ENCODE measurements around the gene ADGRG6. TPM values are rescaled to one million over a fixed set of nuclear protein-coding genes. Genes with fewer than 3 reads are reported as not detected.

Gene ADGRG6
- total and polyA plus RNA-seq, 2 donors (not counting 1 experiment from before 2014, with no cell fraction given): 0.03 TPM; not detected in 1

DNA sequence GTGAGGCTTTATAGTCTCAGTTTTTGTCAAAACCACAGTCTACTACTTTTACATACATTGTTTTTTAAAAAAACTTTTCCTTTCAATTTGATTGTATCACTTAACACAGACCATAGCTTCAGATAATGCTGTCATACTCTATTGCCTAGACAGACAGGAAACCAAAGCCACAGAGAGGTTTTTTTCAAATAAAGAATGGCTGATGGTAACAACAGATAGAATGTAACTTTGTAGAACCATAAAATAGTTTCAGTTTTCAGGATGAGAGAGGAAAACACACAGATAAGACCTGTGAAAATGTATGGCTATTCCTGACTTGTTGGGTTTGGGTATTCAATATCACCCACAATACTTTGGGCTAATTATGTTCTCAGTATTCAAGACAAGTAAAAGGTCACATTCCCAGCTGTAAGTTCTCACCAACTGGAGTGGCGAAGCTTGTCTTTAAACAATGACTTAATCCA is 94.0 kb downstream of the ADGRG6 start:
- Histone ChIP-seq H2AFZ (ENCODE audit: insufficient read depth, low read depth, low read length, poor library complexity, severe bottlenecking) (no peak overlapping the region), H3K79me2 (ENCODE audit: control insufficient read depth, insufficient read depth, low read length) (no peaks in the 10 kb centered on the region), H3K27me3 (replicated peaks in 1 of 4; ENCODE audit: control extremely low read depth in 1 of 4, control insufficient read depth in 3 of 4, insufficient read depth in 4 of 4, low read length in 3 of 4) (no peaks in the 10 kb centered on the region), H3K9ac (ENCODE audit: low read length) (no peak overlapping the region), H3K27ac (ENCODE audit: low read length in 2 of 2) (no peak overlapping the region), H3K4me3 (ENCODE audit: control extremely low read depth in 1 of 5, extremely low read depth in 1 of 5, insufficient read depth in 1 of 5, low read depth in 2 of 5, low read length in 4 of 5) (no peak overlapping the region), H3K4me1 (ENCODE audit: control insufficient read depth in 2 of 2, insufficient read depth in 2 of 2, low read length in 2 of 2) (peaks cover 0 to 8% of the 10 kb centered on the region in 2 donors), H4K20me1 (ENCODE audit: control insufficient read depth, insufficient read depth, low read length, poor library complexity, severe bottlenecking) (no peaks in the 10 kb centered on the region), H3K9me3 (ENCODE audit: control extremely low read depth in 1 of 3, control insufficient read depth in 2 of 3, insufficient read depth in 1 of 3, low read length in 2 of 3) (no peaks in the 10 kb centered on the region), H3K4me2 (replicated peaks; ENCODE audit: low read depth, low read length, poor library complexity, severe bottlenecking) (no peak overlapping the region), H3K36me3 (replicated peaks in 1 of 2; ENCODE audit: control extremely low read depth in 1 of 2, control insufficient read depth in 1 of 2, extremely low read depth in 1 of 2, insufficient read depth in 2 of 2, low read length in 1 of 2) (no peaks in the 10 kb centered on the region)
- CTCF ChIA-PET: no interaction called here
- no peak for TF ChIP-seq CTCF (IDR thresholded peaks at IDR 0.05)
- no peak for TF ChIP-seq EZH2 (IDR thresholded peaks at IDR 0.05; ENCODE audit: borderline replicate concordance, insufficient read depth, low read depth, low read length, poor library complexity, severe bottlenecking)
- DNase-seq: peak; percentile 9
- H3K9me3 Mint-ChIP-seq (ENCODE audit: insufficient read depth): no peaks in the 10 kb centered on the region
- H3K4me1 Mint-ChIP-seq: peaks cover 7% of the 10 kb centered on the region
- POLR2A ChIA-PET: no interaction called here
- intact Hi-C loops (cut with micrococcal nuclease): no loop called here
- H3K27ac Mint-ChIP-seq: no peak overlapping the region
- H3K27me3 Mint-ChIP-seq: no peaks in the 10 kb centered on the region
- no peak overlapping the region for H3K4me3 Mint-ChIP-seq
- ATAC-seq (ENCODE audit: low read depth): no peak
- WGBS (ENCODE audit: insufficient coverage): no CpG with 5 or more reads among the region's 1 CpG

- no peak overlapping the region for H3K4me2 ChIP-seq (replicated peaks; ENCODE audit: low read depth, low read length, poor library complexity, severe bottlenecking)
- no peak for DNase-seq
- no peak overlapping the region for H2AFZ ChIP-seq (ENCODE audit: insufficient read depth, low read depth, low read length, poor library complexity, severe bottlenecking)
- H3K4me3 ChIP-seq (ENCODE audit: control extremely low read depth in 1 of 5, extremely low read depth in 1 of 5, insufficient read depth in 1 of 5, low read depth in 2 of 5, low read length in 4 of 5): no peak overlapping the region
- WGBS (ENCODE audit: insufficient coverage): 82% methylated on average over 3 of the region's 4 CpGs
- H3K36me3 ChIP-seq (replicated peaks in 1 of 2; ENCODE audit: control extremely low read depth in 1 of 2, control insufficient read depth in 1 of 2, extremely low read depth in 1 of 2, insufficient read depth in 2 of 2, low read length in 1 of 2): no peaks in the 10 kb centered on the region
- no peak for ATAC-seq (ENCODE audit: low read depth)
- H3K27ac ChIP-seq (ENCODE audit: low read length in 2 of 2): no peak overlapping the region
- CTCF ChIA-PET: no interaction called here
- intact Hi-C loops (cut with micrococcal nuclease): no loop called here
- H3K27me3 ChIP-seq (replicated peaks in 1 of 4; ENCODE audit: control extremely low read depth in 1 of 4, control insufficient read depth in 3 of 4, insufficient read depth in 4 of 4, low read length in 3 of 4): no peaks in the 10 kb centered on the region
- H3K79me2 ChIP-seq (ENCODE audit: control insufficient read depth, insufficient read depth, low read length): no peaks in the 10 kb centered on the region
- H3K9me3 Mint-ChIP-seq (ENCODE audit: insufficient read depth): no peaks in the 10 kb centered on the region
- H3K4me1 ChIP-seq (ENCODE audit: control insufficient read depth in 2 of 2, insufficient read depth in 2 of 2, low read length in 2 of 2): peaks cover 0 to 8% of the 10 kb centered on the region in 2 donors
- no peak overlapping the region for H3K9ac ChIP-seq (ENCODE audit: low read length)
- no peak overlapping the region for H3K4me3 Mint-ChIP-seq
- H3K9me3 ChIP-seq (ENCODE audit: control extremely low read depth in 1 of 3, control insufficient read depth in 2 of 3, insufficient read depth in 1 of 3, low read length in 2 of 3): no peaks in the 10 kb centered on the region
- no peak for TF ChIP-seq EZH2 (IDR thresholded peaks at IDR 0.05; ENCODE audit: borderline replicate concordance, insufficient read depth, low read depth, low read length, poor library complexity, severe bottlenecking)
- no peak for TF ChIP-seq CTCF (IDR thresholded peaks at IDR 0.05)
- peaks cover 7% of the 10 kb centered on the region for H3K4me1 Mint-ChIP-seq
- POLR2A ChIA-PET: no interaction called here
- no peak overlapping the region for H3K27ac Mint-ChIP-seq
- H3K27me3 Mint-ChIP-seq: peaks cover 4% of the 10 kb centered on the region
- H4K20me1 ChIP-seq (ENCODE audit: control insufficient read depth, insufficient read depth, low read length, poor library complexity, severe bottlenecking): no peaks in the 10 kb centered on the region
Measured at GRCh38 chr6:142398353-142398752, 96.5 kb downstream of the ADGRG6 start.

Measured in B cell (primary cell).